Glutamatergic neuron (in vitro differentiated cells): ENCODE measurements around the gene SH3PXD2B. TPM values are rescaled to one million over a fixed set of nuclear protein-coding genes. Genes with fewer than 3 reads are reported as not detected.

Experiments
- DNase-seq: peaks from one replicate; pipeline ENCODE4 v3.0.0; 2022
- H3K27ac Mint-ChIP-seq: one replicate; pipeline ENCODE4 v1.8.0; 2020; ENCODE audit warnings: mild to moderate bottlenecking, mixed read lengths, inconsistent platforms; ENCODE audit not compliant: unreplicated experiment
- H3K27me3 Mint-ChIP-seq: one replicate; pipeline ENCODE4 v1.8.0; 2020; ENCODE audit warnings: mild to moderate bottlenecking, moderate library complexity, mixed read lengths, inconsistent platforms; ENCODE audit not compliant: unreplicated experiment
- H3K36me3 Mint-ChIP-seq: one replicate; pipeline ENCODE4 v1.8.0; 2020; ENCODE audit warnings: mild to moderate bottlenecking, mixed read lengths, inconsistent platforms; ENCODE audit not compliant: unreplicated experiment
- H3K4me1 Mint-ChIP-seq: one replicate; pipeline ENCODE4 v1.8.0; 2020; ENCODE audit warnings: mild to moderate bottlenecking, low read depth, mixed read lengths, inconsistent platforms; ENCODE audit not compliant: unreplicated experiment
- H3K4me3 Mint-ChIP-seq: one replicate; pipeline ENCODE4 v1.8.0; 2020; ENCODE audit warnings: mild to moderate bottlenecking, mixed read lengths, inconsistent platforms; ENCODE audit not compliant: unreplicated experiment
- H3K9me3 Mint-ChIP-seq: one replicate; pipeline ENCODE4 v1.8.0; 2020; ENCODE audit warnings: mild to moderate bottlenecking, moderate library complexity, mixed read lengths, inconsistent platforms; ENCODE audit not compliant: unreplicated experiment
- total RNA-seq: library from RNA; stranded (reverse); fragmentation: NEBNext Ultra II Directional; extraction: Animal tissue kit (Norgen Biotek cat#: 25700); gene quantifications from one replicate; pipeline ENCODE4 v1.2.1, GENCODE V29; 2021; ENCODE audit not compliant: unreplicated experiment
- TF ChIP-seq, protein P1 (sequence below): fragments of 200-600 bp; sonication (generic); IDR thresholded peaks from one replicate; pipeline ENCODE4 v1.5.0; 2021; ENCODE audit not compliant: partially characterized antibody, unreplicated experiment

Gene SH3PXD2B
- total RNA-seq, 1 donor from 2014 or later, result 96.8 TPM

DNA sequence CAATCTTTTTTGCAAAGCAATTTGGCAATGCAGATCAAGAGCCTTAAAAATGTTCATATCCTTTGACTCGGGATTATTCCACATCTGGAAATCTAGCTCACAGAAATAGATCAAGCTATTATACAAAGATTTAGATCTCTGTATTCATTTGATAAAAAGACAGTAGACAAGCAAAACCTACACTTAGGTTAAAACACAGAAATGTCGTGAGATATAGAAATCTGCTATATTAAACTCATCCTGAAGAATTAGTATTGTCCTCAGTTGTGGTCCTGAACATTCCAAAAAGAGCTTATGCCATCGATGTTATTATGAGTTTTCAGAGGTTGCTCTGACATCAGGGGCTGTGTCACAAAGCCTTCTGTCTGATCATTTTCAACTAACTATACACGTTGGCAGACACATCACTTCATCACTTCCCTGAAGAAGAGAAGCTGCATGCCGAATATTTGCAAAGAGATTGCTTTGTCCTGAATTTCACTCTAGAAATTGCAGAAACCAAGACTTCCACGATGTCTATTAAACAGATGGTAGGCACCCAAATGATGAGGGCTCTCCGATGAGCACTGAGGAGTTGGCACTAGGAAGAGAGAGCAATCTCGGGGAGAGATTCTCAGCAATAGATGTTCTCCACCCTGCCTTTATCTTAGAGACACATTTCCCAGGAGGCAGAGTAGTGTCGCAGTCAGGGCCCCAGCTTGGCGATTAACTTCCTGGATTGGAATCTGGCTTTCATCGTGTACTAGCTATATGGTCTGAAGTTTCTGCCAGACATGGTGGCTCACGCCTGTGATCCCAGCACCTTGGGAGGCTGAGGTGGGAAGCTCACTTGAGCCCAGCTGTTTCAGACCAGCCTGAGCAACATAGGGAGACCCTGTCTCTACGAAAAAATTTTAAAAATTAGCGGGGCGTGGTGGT is 168.8 kb downstream of the SH3PXD2B start:
- Mint-ChIP-seq H3K9me3 (peaks cover 16% of the 10 kb centered on the region), H3K36me3 (no peaks in the 10 kb centered on the region), H3K4me1 (peaks cover 14% of the 10 kb centered on the region), H3K4me3 (peak overlapping the region; percentile 90), H3K27ac (peak overlapping the region; percentile 95), H3K27me3 (peaks cover 8% of the 10 kb centered on the region)
- TF ChIP-seq, protein P1, sequence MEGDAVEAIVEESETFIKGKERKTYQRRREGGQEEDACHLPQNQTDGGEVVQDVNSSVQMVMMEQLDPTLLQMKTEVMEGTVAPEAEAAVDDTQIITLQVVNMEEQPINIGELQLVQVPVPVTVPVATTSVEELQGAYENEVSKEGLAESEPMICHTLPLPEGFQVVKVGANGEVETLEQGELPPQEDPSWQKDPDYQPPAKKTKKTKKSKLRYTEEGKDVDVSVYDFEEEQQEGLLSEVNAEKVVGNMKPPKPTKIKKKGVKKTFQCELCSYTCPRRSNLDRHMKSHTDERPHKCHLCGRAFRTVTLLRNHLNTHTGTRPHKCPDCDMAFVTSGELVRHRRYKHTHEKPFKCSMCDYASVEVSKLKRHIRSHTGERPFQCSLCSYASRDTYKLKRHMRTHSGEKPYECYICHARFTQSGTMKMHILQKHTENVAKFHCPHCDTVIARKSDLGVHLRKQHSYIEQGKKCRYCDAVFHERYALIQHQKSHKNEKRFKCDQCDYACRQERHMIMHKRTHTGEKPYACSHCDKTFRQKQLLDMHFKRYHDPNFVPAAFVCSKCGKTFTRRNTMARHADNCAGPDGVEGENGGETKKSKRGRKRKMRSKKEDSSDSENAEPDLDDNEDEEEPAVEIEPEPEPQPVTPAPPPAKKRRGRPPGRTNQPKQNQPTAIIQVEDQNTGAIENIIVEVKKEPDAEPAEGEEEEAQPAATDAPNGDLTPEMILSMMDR, result no peak
- no peak for DNase-seq

DNA sequence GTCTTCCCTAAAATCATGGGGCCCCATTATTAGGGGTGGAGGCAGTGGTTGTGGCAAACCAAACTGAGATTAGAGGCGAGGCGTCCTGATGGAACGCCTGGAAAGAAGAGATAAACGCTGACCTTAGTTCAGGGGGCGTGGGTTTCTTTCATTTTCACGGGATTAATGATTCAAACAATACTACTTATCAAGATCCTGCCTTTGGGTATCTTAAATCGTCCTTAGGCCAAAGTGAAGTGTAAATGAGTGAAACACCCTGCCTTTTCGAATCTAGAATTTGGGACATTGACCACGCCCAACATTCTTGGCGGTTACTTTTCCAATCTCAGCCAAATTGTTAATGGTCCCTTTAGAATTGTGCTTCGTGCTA is 169.7 kb downstream of the SH3PXD2B start:
- peak overlapping the region; percentile 95 for H3K27ac Mint-ChIP-seq
- H3K4me1 Mint-ChIP-seq, result peaks cover 15% of the 10 kb centered on the region
- TF ChIP-seq, protein P1, result no peak
- H3K36me3 Mint-ChIP-seq, result no peaks in the 10 kb centered on the region
- peaks cover 8% of the 10 kb centered on the region for H3K27me3 Mint-ChIP-seq
- DNase-seq, result no peak
- peaks cover 16% of the 10 kb centered on the region for H3K9me3 Mint-ChIP-seq
- peak overlapping the region; percentile 90 for H3K4me3 Mint-ChIP-seq

DNA sequence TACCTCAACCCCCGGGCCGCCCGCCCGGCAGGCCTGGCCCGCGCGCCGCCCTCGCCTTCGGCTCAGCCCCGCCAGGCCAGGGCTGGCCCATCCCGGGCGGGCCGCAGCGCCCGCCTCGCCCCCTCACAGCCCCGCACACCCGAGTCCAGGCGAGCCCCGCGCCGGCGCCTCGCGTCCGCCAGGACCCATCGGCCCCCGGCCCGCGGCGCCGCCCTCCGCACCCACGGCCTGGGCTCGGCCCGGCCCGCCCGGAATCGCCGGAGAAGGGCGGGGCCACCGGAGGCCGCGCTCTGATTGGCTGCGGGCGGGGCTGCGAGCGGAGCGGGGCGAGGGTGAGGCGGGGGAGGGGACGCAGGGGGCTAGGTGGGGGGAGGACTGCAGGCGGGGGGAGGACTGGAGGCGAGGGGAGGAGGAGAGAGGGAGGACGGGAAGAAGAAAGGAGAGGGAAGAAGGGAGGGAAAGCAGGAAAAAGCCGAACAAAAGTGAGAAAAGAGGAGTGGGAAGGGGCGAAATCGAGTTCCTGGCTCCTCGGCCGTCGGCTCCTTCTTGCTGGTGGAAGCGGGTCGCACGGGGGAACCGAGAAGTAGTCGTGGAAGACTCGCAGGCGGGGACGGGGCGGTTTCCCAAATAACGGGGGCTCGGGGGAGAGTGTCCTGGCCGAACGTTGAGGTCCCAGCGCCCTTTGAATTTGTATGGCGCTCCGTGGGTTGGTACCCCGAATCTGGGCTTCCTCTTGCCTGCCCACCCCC is 170.3 kb downstream of the SH3PXD2B start:
- peak overlapping the region; percentile 95 for H3K27ac Mint-ChIP-seq
- H3K27me3 Mint-ChIP-seq, result peaks cover 8% of the 10 kb centered on the region
- H3K36me3 Mint-ChIP-seq, result no peaks in the 10 kb centered on the region
- TF ChIP-seq, protein P1, result no peak
- peak overlapping the region; percentile 90 for H3K4me3 Mint-ChIP-seq
- H3K4me1 Mint-ChIP-seq, result peaks cover 16% of the 10 kb centered on the region
- peak; percentile 92 for DNase-seq
- H3K9me3 Mint-ChIP-seq, result peaks cover 16% of the 10 kb centered on the region

DNA sequence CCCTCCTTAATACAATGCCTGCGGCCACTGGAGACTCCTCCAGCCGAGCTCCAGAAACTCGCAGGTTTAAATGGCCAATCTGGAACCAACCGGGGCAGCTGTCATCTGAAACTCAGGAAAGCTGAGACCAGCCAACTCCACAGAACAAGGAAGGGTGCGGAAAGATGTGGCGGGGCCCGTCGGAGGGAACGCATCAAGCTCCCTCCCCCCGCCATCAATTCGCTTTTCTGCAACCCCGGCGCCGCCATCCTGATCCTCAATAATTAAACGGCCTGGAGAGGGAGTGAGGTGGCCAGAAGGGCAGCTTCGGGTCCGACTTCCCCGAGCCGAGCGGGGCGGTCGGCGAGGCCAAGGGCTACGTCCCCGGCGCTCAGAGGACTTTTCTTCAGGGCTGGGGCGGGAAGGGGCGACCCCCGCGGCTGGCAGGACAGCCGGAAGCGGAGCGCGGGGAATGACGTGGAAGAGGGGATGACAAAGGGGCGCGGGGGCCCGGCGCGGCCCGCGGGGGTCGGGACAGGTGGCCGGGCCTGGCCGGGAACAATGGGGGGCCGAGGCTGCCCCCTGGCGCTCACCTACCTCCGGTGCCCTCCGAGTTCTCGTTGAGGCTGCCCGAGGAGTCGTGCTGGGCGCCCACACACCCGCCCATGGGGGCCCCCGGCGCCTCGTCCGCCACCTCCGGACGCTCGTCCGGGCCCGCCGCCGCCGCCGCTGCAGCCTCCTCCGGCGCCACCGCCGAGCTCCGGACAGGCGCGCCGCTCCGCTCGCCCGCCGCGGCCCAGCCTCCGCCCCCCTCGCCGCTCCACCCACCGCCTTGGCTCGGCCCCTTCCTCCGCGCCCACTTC is 171.1 kb downstream of the SH3PXD2B start, which contains the start of gene UBTD2:
Gene UBTD2, minus strand, starts transcription at position 745 of the 842 bp plus-strand sequence. Its CDS starts 99 bp downstream, at position 646.
- peak within 1 kb of the TSS; percentile 98 for H3K27ac Mint-ChIP-seq
- peaks cover 8% of the 10 kb centered on the region for H3K27me3 Mint-ChIP-seq
- DNase-seq, result peak; percentile 85
- H3K36me3 Mint-ChIP-seq, result no peaks in the 10 kb centered on the region
- H3K4me1 Mint-ChIP-seq, result peaks cover 16% of the 10 kb centered on the region
- TF ChIP-seq, protein P1, result peak; percentile 72
- H3K4me3 Mint-ChIP-seq, result peak within 1 kb of the TSS; percentile 90
- peaks cover 16% of the 10 kb centered on the region for H3K9me3 Mint-ChIP-seq
